Measurements from ENCODE around the gene SMARCAD1.

DNA sequence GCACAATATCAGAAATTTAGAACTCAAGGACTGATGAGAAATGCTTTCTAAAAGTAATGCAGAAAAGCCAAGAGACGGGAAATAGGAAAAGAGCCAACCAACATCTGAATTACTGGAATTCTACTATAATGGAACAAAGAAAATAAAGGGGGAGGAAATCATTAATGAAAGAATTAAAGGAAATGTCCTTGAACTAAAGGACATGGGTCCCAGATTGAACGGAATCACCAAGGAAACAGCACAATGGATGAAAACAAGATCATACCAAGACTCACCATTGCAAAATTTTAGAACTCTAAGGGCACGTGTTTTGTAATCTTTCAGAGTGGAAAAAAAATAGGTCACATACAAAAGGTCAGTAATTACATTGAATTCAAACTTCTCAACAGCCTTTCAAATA lies 99.0 kb downstream of the SMARCAD1 start:
- TF ChIP-seq CTCF (conservative IDR thresholded peaks at IDR 0.05) (no peak), ZFX (IDR thresholded peaks at IDR 0.05) (no peak)

All from C4-2B (cell line).